ENCODE measurements around the gene RUFY1.

Gene RUFY1

GRCh38 chr5:179614745-179615144 lies 64.4 kb downstream of the RUFY1 start:
- H3F3A ChIP-seq (ENCODE audit: insufficient read depth, low read length): peaks cover 50% of the 10 kb centered on the region

DNA sequence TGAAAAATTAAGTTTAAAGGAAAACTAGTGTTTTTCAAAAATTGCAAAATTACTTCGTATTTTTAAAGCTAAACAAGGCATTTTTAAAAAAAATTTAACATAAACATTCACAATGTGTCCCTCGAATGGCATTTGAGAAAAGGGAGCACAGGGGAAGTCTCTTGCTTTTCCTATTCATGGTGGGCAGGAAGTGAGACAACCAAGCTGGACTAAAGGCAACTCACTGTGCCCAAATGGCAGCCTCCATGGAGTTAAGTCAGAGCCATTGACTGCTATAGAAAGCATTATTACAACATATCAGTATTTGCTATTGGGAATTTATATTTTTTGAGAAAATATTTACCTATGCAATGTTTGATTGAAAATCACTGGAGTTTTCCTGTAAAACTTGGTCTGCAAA lies 64.8 kb downstream of the RUFY1 start:
- Histone ChIP-seq H3F3A (ENCODE audit: insufficient read depth, low read length) (peaks cover 49% of the 10 kb centered on the region), H3K79me2 (ENCODE audit: insufficient read depth, low read length) (peaks cover 20% of the 10 kb centered on the region), H3K36me3 (ENCODE audit: insufficient read depth, low read length) (peaks cover 100% of the 10 kb centered on the region), H3K27ac (ENCODE audit: low read depth, low read length, poor library complexity, severe bottlenecking) (no peak overlapping the region), H3K9ac (ENCODE audit: low read length) (no peak overlapping the region), H4K20me1 (ENCODE audit: insufficient read depth, low read length) (peaks cover 23% of the 10 kb centered on the region; the same call in 1 of the 2 replicates), H3K27me3 (ENCODE audit: insufficient read depth, low read length) (no peaks in the 10 kb centered on the region), H3K4me3 (ENCODE audit: low read depth, low read length, poor library complexity, severe bottlenecking) (no peak overlapping the region), H3K4me1 (ENCODE audit: insufficient read depth, low read length, severe bottlenecking) (peaks cover 31% of the 10 kb centered on the region), H3K4me2 (ENCODE audit: low read length) (no peak overlapping the region), H2AFZ (ENCODE audit: low read length) (no peak overlapping the region), H3K9me3 (ENCODE audit: low read length) (no peaks in the 10 kb centered on the region), H3K9me2 (ENCODE audit: low read depth, low read length) (no peaks in the 10 kb centered on the region)
- TF ChIP-seq EZH2 (IDR thresholded peaks at IDR 0.05; ENCODE audit: borderline replicate concordance, low read length): no peak
- TF ChIP-seq, protein P1, sequence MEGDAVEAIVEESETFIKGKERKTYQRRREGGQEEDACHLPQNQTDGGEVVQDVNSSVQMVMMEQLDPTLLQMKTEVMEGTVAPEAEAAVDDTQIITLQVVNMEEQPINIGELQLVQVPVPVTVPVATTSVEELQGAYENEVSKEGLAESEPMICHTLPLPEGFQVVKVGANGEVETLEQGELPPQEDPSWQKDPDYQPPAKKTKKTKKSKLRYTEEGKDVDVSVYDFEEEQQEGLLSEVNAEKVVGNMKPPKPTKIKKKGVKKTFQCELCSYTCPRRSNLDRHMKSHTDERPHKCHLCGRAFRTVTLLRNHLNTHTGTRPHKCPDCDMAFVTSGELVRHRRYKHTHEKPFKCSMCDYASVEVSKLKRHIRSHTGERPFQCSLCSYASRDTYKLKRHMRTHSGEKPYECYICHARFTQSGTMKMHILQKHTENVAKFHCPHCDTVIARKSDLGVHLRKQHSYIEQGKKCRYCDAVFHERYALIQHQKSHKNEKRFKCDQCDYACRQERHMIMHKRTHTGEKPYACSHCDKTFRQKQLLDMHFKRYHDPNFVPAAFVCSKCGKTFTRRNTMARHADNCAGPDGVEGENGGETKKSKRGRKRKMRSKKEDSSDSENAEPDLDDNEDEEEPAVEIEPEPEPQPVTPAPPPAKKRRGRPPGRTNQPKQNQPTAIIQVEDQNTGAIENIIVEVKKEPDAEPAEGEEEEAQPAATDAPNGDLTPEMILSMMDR (IDR thresholded peaks at IDR 0.05; ENCODE audit: low read length): no peak

More at GRCh38 chr5:179614745-179615144, 64.4 kb downstream of the RUFY1 start:
- Histone ChIP-seq H3K9ac (ENCODE audit: low read length) (no peak overlapping the region), H3K9me2 (ENCODE audit: low read depth, low read length) (no peaks in the 10 kb centered on the region), H3K27ac (ENCODE audit: low read depth, low read length, poor library complexity, severe bottlenecking) (no peak overlapping the region), H3K27me3 (ENCODE audit: insufficient read depth, low read length) (no peaks in the 10 kb centered on the region), H3K36me3 (ENCODE audit: insufficient read depth, low read length) (peaks cover 100% of the 10 kb centered on the region), H3K79me2 (ENCODE audit: insufficient read depth, low read length) (peaks cover 15% of the 10 kb centered on the region), H4K20me1 (ENCODE audit: insufficient read depth, low read length) (peaks cover 21% of the 10 kb centered on the region; the same call in 1 of the 2 replicates), H3K4me1 (ENCODE audit: insufficient read depth, low read length, severe bottlenecking) (peaks cover 27% of the 10 kb centered on the region), H3K9me3 (ENCODE audit: low read length) (no peaks in the 10 kb centered on the region), H3K4me2 (ENCODE audit: low read length) (no peak overlapping the region), H2AFZ (ENCODE audit: low read length) (no peak overlapping the region), H3K4me3 (ENCODE audit: low read depth, low read length, poor library complexity, severe bottlenecking) (no peak overlapping the region)
- TF ChIP-seq, protein P1 (IDR thresholded peaks at IDR 0.05; ENCODE audit: low read length): no peak
- no peak for TF ChIP-seq EZH2 (IDR thresholded peaks at IDR 0.05; ENCODE audit: borderline replicate concordance, low read length)

- no peak for TF ChIP-seq EZH2 (IDR thresholded peaks at IDR 0.05; ENCODE audit: borderline replicate concordance, low read length)
- TF ChIP-seq, protein P1 (IDR thresholded peaks at IDR 0.05; ENCODE audit: low read length): no peak
- H3F3A ChIP-seq (ENCODE audit: insufficient read depth, low read length): peaks cover 52% of the 10 kb centered on the region
Observed at GRCh38 chr5:179616002-179616594, 65.7 kb downstream of the RUFY1 start.

More at GRCh38 chr5:179616002-179616594, 65.7 kb downstream of the RUFY1 start:
- Histone ChIP-seq H3K4me1 (ENCODE audit: insufficient read depth, low read length, severe bottlenecking) (peaks cover 40% of the 10 kb centered on the region), H3K4me2 (ENCODE audit: low read length) (no peak overlapping the region), H3K4me3 (ENCODE audit: low read depth, low read length, poor library complexity, severe bottlenecking) (no peak overlapping the region), H2AFZ (ENCODE audit: low read length) (no peak overlapping the region), H3K9me2 (ENCODE audit: low read depth, low read length) (no peaks in the 10 kb centered on the region), H3K79me2 (ENCODE audit: insufficient read depth, low read length) (peaks cover 28% of the 10 kb centered on the region), H3K9me3 (ENCODE audit: low read length) (no peaks in the 10 kb centered on the region), H3K27ac (ENCODE audit: low read depth, low read length, poor library complexity, severe bottlenecking) (no peak overlapping the region), H4K20me1 (ENCODE audit: insufficient read depth, low read length) (peaks cover 26% of the 10 kb centered on the region), H3K9ac (ENCODE audit: low read length) (no peak overlapping the region), H3K36me3 (ENCODE audit: insufficient read depth, low read length) (peaks cover 100% of the 10 kb centered on the region), H3K27me3 (ENCODE audit: insufficient read depth, low read length) (no peaks in the 10 kb centered on the region)

Measured in OCI-LY1 (cell line).